ENCODE results near the gene GRAMD1B. TPM values are rescaled to one million over a fixed set of nuclear protein-coding genes. Genes with fewer than 3 reads are reported as not detected.

Gene GRAMD1B
- total RNA-seq, 4 donors from 2014 or later, result 31.4 to 152 (median 123) TPM

- no peak overlapping the region for H3K4me3 ChIP-seq
- DNase-seq, result no peak
- no peaks in the 10 kb centered on the region for H3K36me3 ChIP-seq
- H3K4me1 ChIP-seq, result peaks cover 0 to 18% (median 4%) of the 10 kb centered on the region in 4 donors
- H3K9me3 ChIP-seq, result peaks cover 0 to 6% (median 0%) of the 10 kb centered on the region in 4 donors
- no peaks in the 10 kb centered on the region for H3K27me3 ChIP-seq
- H3K27ac ChIP-seq, result peak overlapping the region in 1 of 4 donors; percentile 0
- no peak for TF ChIP-seq POLR2A (IDR thresholded peaks at IDR 0.05)
- TF ChIP-seq CTCF (IDR thresholded peaks at IDR 0.05), result no peak
These were observed 22.0 kb upstream of the GRAMD1B start for GRCh38 chr11:123407996-123408597.

- no peaks in the 10 kb centered on the region for H3K36me3 ChIP-seq
- H3K9me3 ChIP-seq, result peaks cover 0 to 6% (median 0%) of the 10 kb centered on the region in 4 donors
- peaks cover 0 to 18% (median 4%) of the 10 kb centered on the region in 4 donors for H3K4me1 ChIP-seq
- no peak for DNase-seq
- H3K27me3 ChIP-seq, result no peaks in the 10 kb centered on the region
- peak overlapping the region in 1 of 4 donors; percentile 54 for H3K27ac ChIP-seq
- H3K4me3 ChIP-seq, result no peak overlapping the region
- TF ChIP-seq CTCF (IDR thresholded peaks at IDR 0.05) (no peak), POLR2A (IDR thresholded peaks at IDR 0.05) (no peak)
These were observed 21.2 kb upstream of the GRAMD1B start for GRCh38 chr11:123408619-123409455.

GRCh38 chr11:123409456-123410217 lies 20.4 kb upstream of the GRAMD1B start:
- Histone ChIP-seq H3K36me3 (no peaks in the 10 kb centered on the region), H3K9me3 (peaks cover 0 to 6% (median 0%) of the 10 kb centered on the region in 4 donors), H3K27me3 (no peaks in the 10 kb centered on the region), H3K4me3 (no peak overlapping the region), H3K27ac (peak overlapping the region in 1 of 4 donors; percentile 54), H3K4me1 (peaks cover 0 to 18% (median 4%) of the 10 kb centered on the region in 4 donors)
- no peak for DNase-seq
- TF ChIP-seq CTCF (IDR thresholded peaks at IDR 0.05), result no peak
- no peak for TF ChIP-seq POLR2A (IDR thresholded peaks at IDR 0.05)

- no peak for TF ChIP-seq POLR2A (IDR thresholded peaks at IDR 0.05)
- TF ChIP-seq CTCF (IDR thresholded peaks at IDR 0.05), result no peak
- DNase-seq, result no peak
These were observed 19.9 kb upstream of the GRAMD1B start for GRCh38 chr11:123410218-123410549.

GRCh38 chr11:123413636-123414035 lies 16.4 kb upstream of the GRAMD1B start:
- H3K36me3 ChIP-seq, result no peaks in the 10 kb centered on the region
- H3K9me3 ChIP-seq, result no peaks in the 10 kb centered on the region
- TF ChIP-seq CTCF (IDR thresholded peaks at IDR 0.05) (no peak), POLR2A (IDR thresholded peaks at IDR 0.05) (no peak)
- peaks cover 0 to 10% (median 2%) of the 10 kb centered on the region in 4 donors for H3K4me1 ChIP-seq
- H3K27me3 ChIP-seq, result no peaks in the 10 kb centered on the region
- H3K27ac ChIP-seq, result no peak overlapping the region
- H3K4me3 ChIP-seq, result no peak overlapping the region
- DNase-seq, result peak in 1 of 3 donors; percentile 69

More at GRCh38 chr11:123410218-123410549, 19.9 kb upstream of the GRAMD1B start:
- H3K27me3 ChIP-seq, result no peaks in the 10 kb centered on the region
- H3K4me3 ChIP-seq, result no peak overlapping the region
- H3K36me3 ChIP-seq, result no peaks in the 10 kb centered on the region
- peaks cover 0 to 6% (median 0%) of the 10 kb centered on the region in 4 donors for H3K9me3 ChIP-seq
- no peak overlapping the region for H3K27ac ChIP-seq
- peaks cover 0 to 18% (median 4%) of the 10 kb centered on the region in 4 donors for H3K4me1 ChIP-seq
